Cardiac muscle cell (in vitro differentiated cells and primary cell): ENCODE measurements around the gene ANAPC5. TPM values are rescaled to one million over a fixed set of nuclear protein-coding genes. Genes with fewer than 3 reads are reported as not detected.
"Not testable (repeated sequence)": the region's sequence is repeated elsewhere in the genome, so short reads cannot be mapped to it uniquely, and the experiment has no call there.

Source experiments
- DNase-seq, 2 donors: peaks; one replicate each; pipeline versions ENCODE4 v3.0.0 to v3.0.0-alpha.2; 2010 to 2017; ENCODE audit warnings: low read depth in 1 of 2, low spot score in 1 of 2
- H3K27ac ChIP-seq: fragments of 200-600 bp; sonication (generic); 2 replicates; pipeline ENCODE4 v1.5.1; 2016
- H3K27me3 ChIP-seq: fragments of 200-600 bp; sonication (generic); 2 replicates; pipeline ENCODE4 v1.6.0; 2016; ENCODE audit warnings: control low read depth
- H3K36me3 ChIP-seq: fragments of 200-600 bp; sonication (generic); 2 replicates; pipeline ENCODE4 v1.5.1; 2016; ENCODE audit warnings: control low read depth
- H3K4me1 ChIP-seq: fragments of 200-600 bp; sonication (generic); 2 replicates; pipeline ENCODE4 v1.8.1; 2017; ENCODE audit warnings: low read depth, mild to moderate bottlenecking, mixed run types
- H3K4me3 ChIP-seq: fragments of 200-600 bp; sonication (generic); 2 replicates; pipeline ENCODE4 v1.5.1; 2016; ENCODE audit warnings: mild to moderate bottlenecking
- H3K9me3 ChIP-seq: fragments of 200-600 bp; sonication (generic); 2 replicates; pipeline ENCODE4 v1.5.1; 2017; ENCODE audit warnings: low read depth, mild to moderate bottlenecking, control low read depth
- CTCF ChIP-seq: IDR thresholded peaks from 2 replicates; pipeline ENCODE4 v1.5.1; 2012; ENCODE audit warnings: low read depth, mild to moderate bottlenecking, low read length
- polyA plus RNA-seq: library from polyadenylated mRNA; unstranded; fragments of >200 nt; fragmentation: Nextera tagmentation; extraction: Ambion mirVana; gene quantifications from 2 replicates; pipeline ENCODE4 v1.2.1, GENCODE V29; 2016
- total RNA-seq: library from RNA; depleted of rRNA; stranded (reverse); fragments of >200 nt; gene quantifications from 2 replicates; pipeline ENCODE4 v1.2.3, GENCODE V29; 2016

ANAPC5 gene
- total and polyA plus RNA-seq, 2 experiments from 2014 or later, result 109 to 123 TPM

- Histone ChIP-seq H3K4me1 (no peaks in the 10 kb centered on the region), H3K27ac (no peak overlapping the region), H3K4me3 (no peak overlapping the region), H3K9me3 (no peaks in the 10 kb centered on the region), H3K27me3 (no peaks in the 10 kb centered on the region), H3K36me3 (peaks cover 58% of the 10 kb centered on the region)
- no peak for TF ChIP-seq CTCF
- peak in 1 of 2 donors; percentile 11 for DNase-seq
Observed at GRCh38 chr12:121325922-121326396, 26.3 kb downstream of the ANAPC5 start.

GRCh38 chr12:121323908-121324307 is 28.3 kb downstream of the ANAPC5 start:
- Histone ChIP-seq H3K27me3 (no peaks in the 10 kb centered on the region), H3K4me3 (no peak overlapping the region), H3K27ac (no peak overlapping the region), H3K9me3 (no peaks in the 10 kb centered on the region), H3K4me1 (no peaks in the 10 kb centered on the region), H3K36me3 (peaks cover 44% of the 10 kb centered on the region)
- no peak for DNase-seq
- no peak for TF ChIP-seq CTCF

GRCh38 chr12:121318121-121318520 is 34.1 kb downstream of the ANAPC5 start:
- Histone ChIP-seq H3K36me3 (peaks cover 16% of the 10 kb centered on the region), H3K27me3 (no peaks in the 10 kb centered on the region), H3K4me1 (no peaks in the 10 kb centered on the region), H3K27ac (no peak overlapping the region), H3K4me3 (no peak overlapping the region), H3K9me3 (no peaks in the 10 kb centered on the region)
- DNase-seq, result no peak
- TF ChIP-seq CTCF, result no peak

GRCh38 chr12:121314431-121314830 is 37.8 kb downstream of the ANAPC5 start:
- no peak for TF ChIP-seq CTCF
- no peak for DNase-seq
- Histone ChIP-seq H3K27me3 (no peaks in the 10 kb centered on the region), H3K27ac (no peak overlapping the region), H3K9me3 (no peaks in the 10 kb centered on the region), H3K4me1 (no peaks in the 10 kb centered on the region), H3K36me3 (peaks cover 9% of the 10 kb centered on the region), H3K4me3 (no peak overlapping the region)

GRCh38 chr12:121310231-121310630 is 42.0 kb downstream of the ANAPC5 start:
- not testable (repeated sequence) for H3K4me3 ChIP-seq, H3K27ac ChIP-seq, H3K9me3 ChIP-seq, DNase-seq, H3K4me1 ChIP-seq, H3K36me3 ChIP-seq, H3K27me3 ChIP-seq

GRCh38 chr12:121307397-121307796 is 44.8 kb downstream of the ANAPC5 start:
- H3K4me3 ChIP-seq, H3K4me1 ChIP-seq, H3K36me3 ChIP-seq, H3K27me3 ChIP-seq, H3K9me3 ChIP-seq, DNase-seq, H3K27ac ChIP-seq: not testable (repeated sequence)

- no peak for DNase-seq
- Histone ChIP-seq H3K9me3 (no peaks in the 10 kb centered on the region), H3K4me1 (no peaks in the 10 kb centered on the region), H3K27me3 (no peaks in the 10 kb centered on the region), H3K27ac (no peak overlapping the region), H3K4me3 (no peak overlapping the region), H3K36me3 (peaks cover 3% of the 10 kb centered on the region)
- no peak for TF ChIP-seq CTCF
Observed at GRCh38 chr12:121304306-121304705, 47.9 kb downstream of the ANAPC5 start.
